HL-60 (cell line): Measurements from ENCODE around the gene RGS10.
"Not testable (repeated sequence)": the region's sequence is repeated elsewhere in the genome, so short reads cannot be mapped to it uniquely, and the experiment has no call there.

Source experiments
- DNase-seq, 2 experiments: peaks; one replicate each; pipeline ENCODE4 v3.0.0-alpha.2; 2010 to 2020; ENCODE audit warnings: low read depth in 1 of 2, low spot score in 1 of 2
- H3K27ac ChIP-seq: fragments of 250-450 bp; sonication (Bioruptor Pico); replicated peaks from 2 replicates; pipeline ENCODE4 v1.5.1; 2020; ENCODE audit warnings: mild to moderate bottlenecking, moderate library complexity
- H3K27me3 ChIP-seq: fragments of 250-450 bp; sonication (Bioruptor Pico); 2 replicates; pipeline ENCODE4 v1.5.1; 2021; ENCODE audit warnings: mild to moderate bottlenecking, moderate library complexity; ENCODE audit not compliant: insufficient read depth, poor library complexity, severe bottlenecking
- H3K4me3 ChIP-seq: replicated peaks from 2 replicates; pipeline ENCODE4 v1.5.1; 2011; ENCODE audit warnings: mild to moderate bottlenecking, control low read depth, low read length; ENCODE audit not compliant: insufficient read depth
- CTCF ChIP-seq: IDR thresholded peaks from one replicate; pipeline ENCODE4 v1.5.1; 2011; ENCODE audit warnings: low read length, control low read depth, inconsistent platforms; ENCODE audit not compliant: insufficient read depth
- GABPA ChIP-seq: IDR thresholded peaks from 2 replicates; pipeline ENCODE4 v1.6.1; 2012; ENCODE audit warnings: low read depth
- POLR2AphosphoS5 ChIP-seq: IDR thresholded peaks from 2 replicates; pipeline ENCODE4 v1.6.1; 2012; ENCODE audit warnings: low read depth
- REST ChIP-seq: IDR thresholded peaks from 2 replicates; pipeline ENCODE4 v1.6.1; 2012; ENCODE audit warnings: low read depth; ENCODE audit not compliant: insufficient replicate concordance
- SPI1 ChIP-seq: IDR thresholded peaks from 2 replicates; pipeline ENCODE4 v1.6.1; 2012; ENCODE audit warnings: low read depth, mild to moderate bottlenecking, borderline replicate concordance

RGS10 gene

GRCh38 chr10:119535305-119535704, 7.2 kb downstream of the RGS10 start:
- no peak for TF ChIP-seq REST
- TF ChIP-seq SPI1: no peak
- no peak for TF ChIP-seq CTCF
- no peak for TF ChIP-seq POLR2AphosphoS5
- no peak for TF ChIP-seq GABPA
- no peak overlapping the region for H3K4me3 ChIP-seq
- no peak overlapping the region for H3K27ac ChIP-seq
- H3K27me3 ChIP-seq: no peaks in the 10 kb centered on the region
- DNase-seq: no peak

- Histone ChIP-seq H3K27ac (no peak overlapping the region), H3K4me3 (no peak overlapping the region), H3K27me3 (no peaks in the 10 kb centered on the region)
- no peak for DNase-seq
- no peak for TF ChIP-seq GABPA
- TF ChIP-seq REST: no peak
- no peak for TF ChIP-seq SPI1
- no peak for TF ChIP-seq CTCF
- no peak for TF ChIP-seq POLR2AphosphoS5
Measured at GRCh38 chr10:119533473-119533872, 9.0 kb downstream of the RGS10 start.

GRCh38 chr10:119532791-119533190, 9.7 kb downstream of the RGS10 start:
- not testable (repeated sequence) for H3K27me3 ChIP-seq, H3K4me3 ChIP-seq
- DNase-seq: peak in 1 of 2 experiments; percentile 77
- H3K27ac ChIP-seq: peak overlapping the region; percentile 50

GRCh38 chr10:119532251-119532650, 10.3 kb downstream of the RGS10 start:
- H3K27ac ChIP-seq: peak overlapping the region; percentile 50
- not testable (repeated sequence) for H3K27me3 ChIP-seq, DNase-seq, H3K4me3 ChIP-seq

GRCh38 chr10:119531067-119531466, 11.5 kb downstream of the RGS10 start:
- no peak for TF ChIP-seq REST
- no peak for TF ChIP-seq POLR2AphosphoS5
- TF ChIP-seq CTCF: no peak

GRCh38 chr10:119528663-119529237, 13.8 kb downstream of the RGS10 start:
- not testable (repeated sequence) for H3K27ac ChIP-seq, H3K27me3 ChIP-seq, DNase-seq, H3K4me3 ChIP-seq

More at GRCh38 chr10:119531067-119531466, 11.5 kb downstream of the RGS10 start:
- no peak overlapping the region for H3K4me3 ChIP-seq
- H3K27ac ChIP-seq: no peak overlapping the region
- no peaks in the 10 kb centered on the region for H3K27me3 ChIP-seq
- DNase-seq: no peak
